ENCODE results near the gene COMMD6. TPM values are rescaled to one million over a fixed set of nuclear protein-coding genes. Genes with fewer than 3 reads are reported as not detected.

The COMMD6 gene
- polyA plus RNA-seq, 2 donors, result 68.8 to 72.7 TPM

- no peaks in the 10 kb centered on the region for H3K36me3 ChIP-seq (ENCODE audit: control insufficient read depth in 2 of 2, insufficient read depth in 2 of 2, low read length in 1 of 2)
- WGBS, 2 donors, result 82 to 87% methylated on average over 4 of the region's 4 CpGs
- H3K27me3 ChIP-seq (ENCODE audit: control insufficient read depth in 1 of 2, insufficient read depth in 2 of 2, low read length in 2 of 2), result no peaks in the 10 kb centered on the region
- H3K4me3 ChIP-seq (ENCODE audit: low read depth in 1 of 2, low read length in 2 of 2), result no peak overlapping the region
- H3K27ac ChIP-seq (ENCODE audit: low read depth in 2 of 2, low read length in 1 of 2), result no peak overlapping the region
- no peaks in the 10 kb centered on the region for H3K4me1 ChIP-seq (ENCODE audit: control insufficient read depth in 2 of 2, insufficient read depth in 2 of 2, low read length in 1 of 2)
- H3K9me3 ChIP-seq (ENCODE audit: control insufficient read depth in 2 of 2, insufficient read depth in 1 of 2, low read depth in 1 of 2, low read length in 1 of 2), result no peaks in the 10 kb centered on the region
Observed at GRCh38 chr13:75541287-75541686, 3.6 kb upstream of the COMMD6 start.

- Histone ChIP-seq H3K27ac (ENCODE audit: low read depth in 2 of 2, low read length in 1 of 2) (no peak overlapping the region), H3K9me3 (ENCODE audit: control insufficient read depth in 2 of 2, insufficient read depth in 1 of 2, low read depth in 1 of 2, low read length in 1 of 2) (no peaks in the 10 kb centered on the region), H3K36me3 (ENCODE audit: control insufficient read depth in 2 of 2, insufficient read depth in 2 of 2, low read length in 1 of 2) (peaks cover 3 to 6% of the 10 kb centered on the region in 2 donors), H3K4me3 (ENCODE audit: low read depth in 1 of 2, low read length in 2 of 2) (no peak overlapping the region), H3K27me3 (ENCODE audit: control insufficient read depth in 1 of 2, insufficient read depth in 2 of 2, low read length in 2 of 2) (no peaks in the 10 kb centered on the region), H3K4me1 (ENCODE audit: control insufficient read depth in 2 of 2, insufficient read depth in 2 of 2, low read length in 1 of 2) (no peaks in the 10 kb centered on the region)
- 91 to 93% methylated on average over 1 of the region's 1 CpG for WGBS, 2 donors
Observed at GRCh38 chr13:75533861-75534260, 3.8 kb downstream of the COMMD6 start.

- H3K27me3 ChIP-seq (ENCODE audit: control insufficient read depth in 1 of 2, insufficient read depth in 2 of 2, low read length in 2 of 2), result no peaks in the 10 kb centered on the region
- no peaks in the 10 kb centered on the region for H3K9me3 ChIP-seq (ENCODE audit: control insufficient read depth in 2 of 2, insufficient read depth in 1 of 2, low read depth in 1 of 2, low read length in 1 of 2)
- H3K4me1 ChIP-seq (ENCODE audit: control insufficient read depth in 2 of 2, insufficient read depth in 2 of 2, low read length in 1 of 2), result no peaks in the 10 kb centered on the region
- peaks cover 2 to 6% of the 10 kb centered on the region in 2 donors for H3K36me3 ChIP-seq (ENCODE audit: control insufficient read depth in 2 of 2, insufficient read depth in 2 of 2, low read length in 1 of 2)
- no peak overlapping the region for H3K27ac ChIP-seq (ENCODE audit: low read depth in 2 of 2, low read length in 1 of 2)
- H3K4me3 ChIP-seq (ENCODE audit: low read depth in 1 of 2, low read length in 2 of 2), result no peak overlapping the region
Observed at GRCh38 chr13:75530549-75530961, 7.1 kb downstream of the COMMD6 start.

- Histone ChIP-seq H3K27me3 (ENCODE audit: control insufficient read depth in 1 of 2, insufficient read depth in 2 of 2, low read length in 2 of 2) (no peaks in the 10 kb centered on the region), H3K27ac (ENCODE audit: low read depth in 2 of 2, low read length in 1 of 2) (no peak overlapping the region), H3K9me3 (ENCODE audit: control insufficient read depth in 2 of 2, insufficient read depth in 1 of 2, low read depth in 1 of 2, low read length in 1 of 2) (no peaks in the 10 kb centered on the region), H3K4me3 (ENCODE audit: low read depth in 1 of 2, low read length in 2 of 2) (no peak overlapping the region), H3K36me3 (ENCODE audit: control insufficient read depth in 2 of 2, insufficient read depth in 2 of 2, low read length in 1 of 2) (no peaks in the 10 kb centered on the region), H3K4me1 (ENCODE audit: control insufficient read depth in 2 of 2, insufficient read depth in 2 of 2, low read length in 1 of 2) (no peaks in the 10 kb centered on the region)
- whole genome bisulfite sequencing, 2 donors, result 79 to 84% methylated on average over 3 of the region's 3 CpGs
Observed at GRCh38 chr13:75521956-75522355, 15.7 kb downstream of the COMMD6 start.

- Histone ChIP-seq H3K4me1 (ENCODE audit: control insufficient read depth in 2 of 2, insufficient read depth in 2 of 2, low read length in 1 of 2) (no peaks in the 10 kb centered on the region), H3K4me3 (ENCODE audit: low read depth in 1 of 2, low read length in 2 of 2) (no peak overlapping the region), H3K9me3 (ENCODE audit: control insufficient read depth in 2 of 2, insufficient read depth in 1 of 2, low read depth in 1 of 2, low read length in 1 of 2) (no peaks in the 10 kb centered on the region), H3K36me3 (ENCODE audit: control insufficient read depth in 2 of 2, insufficient read depth in 2 of 2, low read length in 1 of 2) (no peaks in the 10 kb centered on the region), H3K27ac (ENCODE audit: low read depth in 2 of 2, low read length in 1 of 2) (no peak overlapping the region), H3K27me3 (ENCODE audit: control insufficient read depth in 1 of 2, insufficient read depth in 2 of 2, low read length in 2 of 2) (no peaks in the 10 kb centered on the region)
- 95 to 97% methylated on average over 26 to 30 of the region's 30 CpGs for WGBS, 2 donors
Observed at GRCh38 chr13:75518439-75519088, 19.1 kb downstream of the COMMD6 start.

DNA sequence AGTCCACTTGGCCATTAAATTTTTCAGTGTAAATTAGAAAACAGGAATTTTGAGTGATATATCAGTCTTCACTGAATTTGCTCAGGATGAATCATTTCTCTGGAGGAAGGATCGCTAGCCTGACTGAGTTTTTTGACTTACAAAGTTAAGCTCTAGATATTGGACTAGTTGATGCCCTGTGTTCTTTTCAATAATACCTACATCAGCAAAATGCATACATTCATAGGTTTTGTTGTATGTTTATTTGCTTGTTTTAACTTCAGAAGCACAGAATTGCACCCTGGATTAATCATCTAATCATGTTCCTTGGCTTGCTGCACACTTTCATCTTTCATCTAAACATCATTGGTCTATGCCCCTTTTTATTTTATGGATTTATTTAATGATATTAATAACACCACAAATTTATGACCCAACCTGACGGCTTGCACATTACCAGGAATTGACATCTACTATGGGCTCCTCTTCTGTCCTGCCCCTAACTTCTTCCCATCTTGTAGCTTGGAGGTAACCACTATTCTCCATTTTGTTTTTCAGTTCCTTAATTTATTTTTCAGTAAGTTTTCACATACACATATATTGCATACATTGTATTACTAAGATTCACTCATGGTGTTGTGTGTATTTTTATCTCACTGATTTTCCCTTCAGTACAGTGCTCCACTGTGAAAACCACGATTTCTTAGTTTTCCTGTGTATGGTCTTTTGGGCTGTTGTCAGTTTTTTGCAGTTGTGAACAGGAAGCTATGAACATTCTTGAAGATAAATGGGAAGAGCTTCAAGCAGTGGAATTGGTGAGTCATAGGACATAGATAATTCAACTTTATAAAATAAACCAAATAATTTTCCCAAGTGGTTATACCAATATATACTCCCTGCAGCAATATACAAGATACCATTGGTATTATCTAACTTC is 23.3 kb downstream of the COMMD6 start:
- H3K27me3 ChIP-seq (ENCODE audit: control insufficient read depth in 1 of 2, insufficient read depth in 2 of 2, low read length in 2 of 2), result no peaks in the 10 kb centered on the region
- H3K27ac ChIP-seq (ENCODE audit: low read depth in 2 of 2, low read length in 1 of 2), result no peak overlapping the region
- no peaks in the 10 kb centered on the region for H3K36me3 ChIP-seq (ENCODE audit: control insufficient read depth in 2 of 2, insufficient read depth in 2 of 2, low read length in 1 of 2)

DNA sequence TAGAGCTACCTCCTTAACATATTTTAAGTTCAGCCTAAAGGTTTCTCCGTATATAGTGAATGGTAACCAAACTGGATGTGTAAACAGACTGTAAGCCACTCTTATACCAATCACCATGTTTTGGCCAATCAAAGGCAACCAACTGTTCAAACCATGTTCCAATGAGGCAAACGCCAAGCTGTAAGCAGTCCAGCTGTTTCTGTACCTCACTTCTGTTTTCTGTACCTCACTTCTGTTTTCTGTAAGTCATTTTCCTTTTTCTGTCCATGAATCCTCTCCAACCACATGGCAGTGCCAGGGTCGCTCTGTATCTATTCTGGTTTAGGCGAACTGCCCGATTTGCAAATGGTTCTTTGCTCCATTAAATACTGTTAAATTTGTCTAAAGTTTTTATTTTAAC is 24.4 kb downstream of the COMMD6 start:
- Histone ChIP-seq H3K4me1 (ENCODE audit: control insufficient read depth in 2 of 2, insufficient read depth in 2 of 2, low read length in 1 of 2) (no peaks in the 10 kb centered on the region), H3K27me3 (ENCODE audit: control insufficient read depth in 1 of 2, insufficient read depth in 2 of 2, low read length in 2 of 2) (no peaks in the 10 kb centered on the region), H3K9me3 (ENCODE audit: control insufficient read depth in 2 of 2, insufficient read depth in 1 of 2, low read depth in 1 of 2, low read length in 1 of 2) (no peaks in the 10 kb centered on the region), H3K27ac (ENCODE audit: low read depth in 2 of 2, low read length in 1 of 2) (no peak overlapping the region), H3K4me3 (ENCODE audit: low read depth in 1 of 2, low read length in 2 of 2) (no peak overlapping the region), H3K36me3 (ENCODE audit: control insufficient read depth in 2 of 2, insufficient read depth in 2 of 2, low read length in 1 of 2) (no peaks in the 10 kb centered on the region)
- 89 to 93% methylated on average over 5 of the region's 5 CpGs for WGBS, 2 donors

More for the DNA sequence above, 23.3 kb downstream of the COMMD6 start:
- no peak overlapping the region for H3K4me3 ChIP-seq (ENCODE audit: low read depth in 1 of 2, low read length in 2 of 2)
- no peaks in the 10 kb centered on the region for H3K9me3 ChIP-seq (ENCODE audit: control insufficient read depth in 2 of 2, insufficient read depth in 1 of 2, low read depth in 1 of 2, low read length in 1 of 2)
- H3K4me1 ChIP-seq (ENCODE audit: control insufficient read depth in 2 of 2, insufficient read depth in 2 of 2, low read length in 1 of 2), result no peaks in the 10 kb centered on the region
- 81 to 87% methylated on average over 3 of the region's 3 CpGs for WGBS, 2 donors

GRCh38 chr13:75512253-75512652 is 25.4 kb downstream of the COMMD6 start:
- WGBS, 2 donors, result 71 to 78% methylated on average over 3 of the region's 3 CpGs
- no peaks in the 10 kb centered on the region for H3K27me3 ChIP-seq (ENCODE audit: control insufficient read depth in 1 of 2, insufficient read depth in 2 of 2, low read length in 2 of 2)
- no peaks in the 10 kb centered on the region for H3K4me1 ChIP-seq (ENCODE audit: control insufficient read depth in 2 of 2, insufficient read depth in 2 of 2, low read length in 1 of 2)
- H3K9me3 ChIP-seq (ENCODE audit: control insufficient read depth in 2 of 2, insufficient read depth in 1 of 2, low read depth in 1 of 2, low read length in 1 of 2), result no peaks in the 10 kb centered on the region
- H3K27ac ChIP-seq (ENCODE audit: low read depth in 2 of 2, low read length in 1 of 2), result no peak overlapping the region
- no peaks in the 10 kb centered on the region for H3K36me3 ChIP-seq (ENCODE audit: control insufficient read depth in 2 of 2, insufficient read depth in 2 of 2, low read length in 1 of 2)
- H3K4me3 ChIP-seq (ENCODE audit: low read depth in 1 of 2, low read length in 2 of 2), result no peak overlapping the region

GRCh38 chr13:75511051-75511625 is 26.5 kb downstream of the COMMD6 start:
- Histone ChIP-seq H3K4me3 (ENCODE audit: low read depth in 1 of 2, low read length in 2 of 2) (no peak overlapping the region), H3K27ac (ENCODE audit: low read depth in 2 of 2, low read length in 1 of 2) (no peak overlapping the region), H3K4me1 (ENCODE audit: control insufficient read depth in 2 of 2, insufficient read depth in 2 of 2, low read length in 1 of 2) (no peaks in the 10 kb centered on the region), H3K9me3 (ENCODE audit: control insufficient read depth in 2 of 2, insufficient read depth in 1 of 2, low read depth in 1 of 2, low read length in 1 of 2) (no peaks in the 10 kb centered on the region), H3K27me3 (ENCODE audit: control insufficient read depth in 1 of 2, insufficient read depth in 2 of 2, low read length in 2 of 2) (no peaks in the 10 kb centered on the region), H3K36me3 (ENCODE audit: control insufficient read depth in 2 of 2, insufficient read depth in 2 of 2, low read length in 1 of 2) (no peaks in the 10 kb centered on the region)
- WGBS, 2 donors, result 94 to 98% methylated on average over 3 of the region's 3 CpGs
